ENCODE results near the gene FAM50A. TPM values are rescaled to one million over a fixed set of nuclear protein-coding genes. Genes with fewer than 3 reads are reported as not detected.

The FAM50A gene
- total RNA-seq, 1 donor from 2014 or later: 41.1 TPM

DNA sequence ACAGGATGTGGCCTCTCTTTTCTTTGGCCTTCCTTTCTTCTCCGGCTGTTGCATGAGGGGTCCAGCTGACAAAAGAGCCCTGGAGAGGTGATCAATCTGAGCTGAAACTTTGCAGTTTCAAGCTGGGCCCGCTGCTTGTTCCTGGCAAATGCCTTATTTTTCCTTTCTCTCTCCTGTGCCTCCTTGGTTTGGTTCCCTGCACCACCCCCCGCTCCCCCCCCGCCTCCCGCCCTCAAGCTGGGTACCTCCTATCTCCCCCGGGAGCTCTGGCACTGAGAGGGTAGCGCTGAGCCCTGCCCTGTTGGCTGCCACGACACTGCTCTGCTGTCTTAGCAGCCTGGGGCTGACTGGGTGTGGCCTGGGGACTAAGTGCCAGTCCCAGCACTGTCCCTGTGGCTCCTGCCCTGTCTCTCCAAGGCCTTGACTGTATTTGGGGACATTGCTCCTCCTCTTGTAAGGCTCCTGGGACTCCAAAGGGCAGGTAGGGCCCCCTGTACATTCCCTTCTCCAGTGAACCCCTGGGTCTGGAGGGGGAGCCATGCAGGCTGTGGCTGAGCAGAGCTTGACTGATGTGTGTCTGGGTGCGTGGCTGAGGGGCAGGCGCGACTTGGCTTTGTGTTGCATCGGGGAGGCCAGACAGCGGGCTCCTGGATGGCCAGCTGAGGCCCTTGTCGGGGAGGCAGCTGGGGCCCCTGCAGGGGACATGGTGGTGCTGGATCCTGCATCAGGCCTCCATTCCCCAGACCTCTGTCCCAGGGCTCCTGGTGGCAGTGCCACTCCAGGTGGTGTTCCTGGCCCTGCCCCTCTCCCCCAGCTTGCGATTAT is 15.2 kb downstream of the FAM50A start:
- peak overlapping the region; percentile 74 for H3K27ac ChIP-seq (replicated peaks)
- H3K36me3 ChIP-seq: peaks cover 3% of the 10 kb centered on the region
- peaks cover 9% of the 10 kb centered on the region for H3K4me1 ChIP-seq
- no peaks in the 10 kb centered on the region for H3K27me3 ChIP-seq (ENCODE audit: low read depth)
- no peaks in the 10 kb centered on the region for H3K9me3 ChIP-seq (replicated peaks)
- intact Hi-C loops (cut with micrococcal nuclease): no loop called here
- peak; percentile 28 for DNase-seq
- TF ChIP-seq, protein P1, sequence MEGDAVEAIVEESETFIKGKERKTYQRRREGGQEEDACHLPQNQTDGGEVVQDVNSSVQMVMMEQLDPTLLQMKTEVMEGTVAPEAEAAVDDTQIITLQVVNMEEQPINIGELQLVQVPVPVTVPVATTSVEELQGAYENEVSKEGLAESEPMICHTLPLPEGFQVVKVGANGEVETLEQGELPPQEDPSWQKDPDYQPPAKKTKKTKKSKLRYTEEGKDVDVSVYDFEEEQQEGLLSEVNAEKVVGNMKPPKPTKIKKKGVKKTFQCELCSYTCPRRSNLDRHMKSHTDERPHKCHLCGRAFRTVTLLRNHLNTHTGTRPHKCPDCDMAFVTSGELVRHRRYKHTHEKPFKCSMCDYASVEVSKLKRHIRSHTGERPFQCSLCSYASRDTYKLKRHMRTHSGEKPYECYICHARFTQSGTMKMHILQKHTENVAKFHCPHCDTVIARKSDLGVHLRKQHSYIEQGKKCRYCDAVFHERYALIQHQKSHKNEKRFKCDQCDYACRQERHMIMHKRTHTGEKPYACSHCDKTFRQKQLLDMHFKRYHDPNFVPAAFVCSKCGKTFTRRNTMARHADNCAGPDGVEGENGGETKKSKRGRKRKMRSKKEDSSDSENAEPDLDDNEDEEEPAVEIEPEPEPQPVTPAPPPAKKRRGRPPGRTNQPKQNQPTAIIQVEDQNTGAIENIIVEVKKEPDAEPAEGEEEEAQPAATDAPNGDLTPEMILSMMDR (IDR thresholded peaks at IDR 0.05; ENCODE audit: borderline replicate concordance): no peak
- H3K4me3 ChIP-seq: peak overlapping the region; percentile 75

DNA sequence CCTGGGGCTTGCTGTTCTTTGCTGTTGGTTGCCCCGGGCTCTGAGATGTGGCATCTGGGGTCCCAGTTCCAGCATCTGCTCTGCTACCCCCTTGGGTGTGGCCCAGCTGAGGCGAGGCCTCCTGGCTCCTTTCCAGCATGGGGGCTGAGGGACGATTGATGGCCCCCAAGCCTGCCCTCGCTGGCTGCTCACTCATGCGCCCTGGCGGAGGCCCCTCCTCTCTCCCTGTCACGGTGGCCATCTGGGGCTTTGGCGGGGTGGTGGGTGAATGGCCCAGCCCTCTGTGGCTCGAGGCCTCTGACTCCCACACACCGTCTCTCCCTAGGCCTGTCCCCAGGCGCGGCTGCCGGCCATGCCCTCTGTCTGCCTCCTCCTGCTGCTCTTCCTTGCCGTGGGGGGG is 15.9 kb downstream of the FAM50A start:
- DNase-seq: no peak
- H3K36me3 ChIP-seq: peaks cover 3% of the 10 kb centered on the region
- H3K27me3 ChIP-seq (ENCODE audit: low read depth): no peaks in the 10 kb centered on the region
- TF ChIP-seq, protein P1 (IDR thresholded peaks at IDR 0.05; ENCODE audit: borderline replicate concordance): no peak
- peak overlapping the region; percentile 75 for H3K4me3 ChIP-seq
- H3K4me1 ChIP-seq: peaks cover 9% of the 10 kb centered on the region
- H3K9me3 ChIP-seq (replicated peaks): no peaks in the 10 kb centered on the region
- intact Hi-C loops (cut with micrococcal nuclease): no loop called here
- H3K27ac ChIP-seq (replicated peaks): no peak overlapping the region

DNA sequence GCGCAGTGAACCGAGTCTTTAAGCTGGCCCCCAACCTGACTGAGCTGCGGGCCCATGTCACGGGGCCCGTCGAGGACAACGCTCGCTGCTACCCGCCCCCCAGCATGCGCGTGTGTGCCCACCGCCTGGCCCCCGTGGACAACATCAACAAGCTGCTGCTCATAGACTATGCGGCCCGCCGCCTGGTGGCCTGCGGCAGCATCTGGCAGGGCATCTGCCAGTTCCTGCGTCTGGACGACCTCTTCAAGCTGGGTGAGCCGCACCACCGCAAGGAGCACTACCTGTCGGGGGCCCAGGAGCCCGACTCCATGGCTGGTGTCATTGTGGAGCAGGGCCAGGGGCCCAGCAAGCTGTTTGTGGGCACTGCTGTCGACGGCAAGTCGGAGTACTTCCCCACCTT is 16.4 kb downstream of the FAM50A start:
- Histone ChIP-seq H3K4me1 (peaks cover 9% of the 10 kb centered on the region), H3K27ac (replicated peaks) (no peak overlapping the region), H3K27me3 (ENCODE audit: low read depth) (no peaks in the 10 kb centered on the region), H3K36me3 (peaks cover 4% of the 10 kb centered on the region), H3K4me3 (no peak overlapping the region), H3K9me3 (replicated peaks) (no peaks in the 10 kb centered on the region)
- intact Hi-C loops (cut with micrococcal nuclease): no loop called here
- DNase-seq: no peak
- TF ChIP-seq, protein P1 (IDR thresholded peaks at IDR 0.05; ENCODE audit: borderline replicate concordance): no peak

DNA sequence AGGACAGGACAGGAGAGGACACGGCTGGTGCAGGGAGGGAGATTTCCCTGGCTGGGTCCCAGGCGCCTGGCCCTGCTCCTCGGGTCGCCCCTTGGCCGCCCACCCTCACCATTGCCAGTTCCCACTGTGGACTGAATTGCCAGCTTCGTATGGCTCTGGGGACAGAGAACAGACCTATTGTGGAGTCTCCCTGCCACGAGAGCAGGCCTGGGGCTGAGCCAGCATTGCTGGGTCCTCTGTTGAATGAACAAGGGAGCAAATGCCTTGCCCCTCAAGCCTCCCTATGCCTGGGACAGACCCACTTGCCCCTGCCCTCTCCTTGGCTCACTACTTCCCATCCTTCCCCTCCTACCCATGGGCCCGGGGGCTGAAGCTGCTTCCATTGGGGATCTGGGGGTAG is 18.5 kb downstream of the FAM50A start:
- Histone ChIP-seq H3K36me3 (peaks cover 7% of the 10 kb centered on the region), H3K4me3 (no peak overlapping the region), H3K27ac (replicated peaks) (no peak overlapping the region), H3K9me3 (replicated peaks) (no peaks in the 10 kb centered on the region), H3K4me1 (peaks cover 9% of the 10 kb centered on the region), H3K27me3 (ENCODE audit: low read depth) (no peaks in the 10 kb centered on the region)
- DNase-seq: no peak
- intact Hi-C loops (cut with micrococcal nuclease): no loop called here
- TF ChIP-seq, protein P1 (IDR thresholded peaks at IDR 0.05; ENCODE audit: borderline replicate concordance): no peak

DNA sequence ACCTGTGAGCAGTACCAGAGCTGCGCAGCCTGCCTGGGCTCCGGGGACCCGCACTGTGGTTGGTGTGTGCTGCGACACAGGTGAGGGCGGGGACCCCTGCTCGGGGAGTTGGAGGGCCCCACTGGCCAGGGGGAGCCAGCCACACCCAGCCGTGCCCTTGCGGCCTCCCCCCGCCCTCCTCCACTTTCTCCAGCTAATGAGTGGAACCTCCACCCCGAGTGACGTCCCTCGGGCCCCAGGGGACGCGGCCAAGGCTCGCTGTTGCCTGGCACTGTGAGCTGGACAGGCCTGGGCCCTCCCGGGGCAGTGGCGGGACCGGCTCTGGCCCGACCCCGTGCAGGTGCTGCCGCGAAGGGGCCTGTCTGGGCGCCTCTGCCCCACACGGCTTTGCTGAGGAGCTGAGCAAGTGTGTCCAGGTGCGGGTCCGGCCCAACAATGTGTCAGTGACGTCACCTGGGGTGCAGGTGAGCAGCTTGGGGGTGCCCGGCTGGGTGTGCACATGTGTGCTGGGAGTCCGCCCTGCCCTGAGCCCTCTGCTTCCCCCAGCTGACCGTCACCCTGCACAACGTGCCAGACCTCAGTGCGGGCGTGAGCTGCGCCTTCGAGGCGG is 19.8 kb downstream of the FAM50A start:
- Histone ChIP-seq H3K4me3 (no peak overlapping the region), H3K36me3 (peaks cover 12% of the 10 kb centered on the region), H3K9me3 (replicated peaks) (no peaks in the 10 kb centered on the region), H3K27ac (replicated peaks) (no peak overlapping the region), H3K4me1 (peaks cover 9% of the 10 kb centered on the region), H3K27me3 (ENCODE audit: low read depth) (no peaks in the 10 kb centered on the region)
- DNase-seq: no peak
- TF ChIP-seq, protein P1 (IDR thresholded peaks at IDR 0.05; ENCODE audit: borderline replicate concordance): no peak
- intact Hi-C loops (cut with micrococcal nuclease): no loop called here

Measured in left ventricle myocardium inferior (tissue), 1 donor.